ENCODE measurements around the gene CDC14B.
"Not testable (repeated sequence)": the region's sequence is repeated elsewhere in the genome, so short reads cannot be mapped to it uniquely, and the experiment has no call there.

The CDC14B gene

GRCh38 chr9:96532173-96532572 is 87.5 kb downstream of the CDC14B start:
- no peak for DNase-seq

- no peak for DNase-seq
Observed at GRCh38 chr9:96524764-96525163, 94.9 kb downstream of the CDC14B start.

- DNase-seq, result no peak
Observed at GRCh38 chr9:96524045-96524444, 95.6 kb downstream of the CDC14B start.

GRCh38 chr9:96523374-96523773 is 96.3 kb downstream of the CDC14B start:
- DNase-seq, result no peak

- DNase-seq, result no peak
Observed at GRCh38 chr9:96522366-96522765, 97.3 kb downstream of the CDC14B start.

GRCh38 chr9:96519787-96520186 is 99.9 kb downstream of the CDC14B start:
- DNase-seq, result no peak

GRCh38 chr9:96519095-96519494 is 100.5 kb downstream of the CDC14B start:
- DNase-seq, result no peak

GRCh38 chr9:96515621-96516470 is 103.8 kb downstream of the CDC14B start:
- DNase-seq, result no peak

- no peak for DNase-seq
Observed at GRCh38 chr9:96514800-96515158, 104.9 kb downstream of the CDC14B start.

- DNase-seq, result no peak
Observed at GRCh38 chr9:96514108-96514799, 105.4 kb downstream of the CDC14B start.

GRCh38 chr9:96513622-96514021 is 106.0 kb downstream of the CDC14B start:
- DNase-seq, result no peak

- DNase-seq, result no peak
Observed at GRCh38 chr9:96512240-96512639, 107.4 kb downstream of the CDC14B start.

- no peak for DNase-seq
Observed at GRCh38 chr9:96510258-96510657, 109.4 kb downstream of the CDC14B start.

GRCh38 chr9:96509848-96510247 is 109.8 kb downstream of the CDC14B start:
- no peak for DNase-seq

- no peak for DNase-seq
Observed at GRCh38 chr9:96509026-96509425, 110.6 kb downstream of the CDC14B start.

- no peak for DNase-seq
Observed at GRCh38 chr9:96508227-96508940, 111.3 kb downstream of the CDC14B start.

- DNase-seq, result no peak
Observed at GRCh38 chr9:96505316-96505991, 114.2 kb downstream of the CDC14B start.

- DNase-seq, result no peak
Observed at GRCh38 chr9:96503918-96504317, 115.7 kb downstream of the CDC14B start.

- DNase-seq, result not testable (repeated sequence)
Observed at GRCh38 chr9:96503374-96503748, 116.3 kb downstream of the CDC14B start.

GRCh38 chr9:96502539-96503373 is 116.9 kb downstream of the CDC14B start:
- no peak for DNase-seq

- DNase-seq, result no peak
Observed at GRCh38 chr9:96501633-96502538, 117.8 kb downstream of the CDC14B start.

Data from activated naive CD4-positive, alpha-beta T cell (primary cell).